NCI-H2107 treated with DMSO at 0.1 percent for 48 hours (cell line): ENCODE results near the gene TRAF5.
"Not testable (repeated sequence)": the region's sequence is repeated elsewhere in the genome, so short reads cannot be mapped to it uniquely, and the experiment has no call there.

Experiments used
- DNase-seq: peaks from one replicate; lab custom pipeline; 2025; ENCODE audit not compliant: unreplicated experiment; lab: John Stamatoyannopoulos, UW

The TRAF5 gene, protein sequence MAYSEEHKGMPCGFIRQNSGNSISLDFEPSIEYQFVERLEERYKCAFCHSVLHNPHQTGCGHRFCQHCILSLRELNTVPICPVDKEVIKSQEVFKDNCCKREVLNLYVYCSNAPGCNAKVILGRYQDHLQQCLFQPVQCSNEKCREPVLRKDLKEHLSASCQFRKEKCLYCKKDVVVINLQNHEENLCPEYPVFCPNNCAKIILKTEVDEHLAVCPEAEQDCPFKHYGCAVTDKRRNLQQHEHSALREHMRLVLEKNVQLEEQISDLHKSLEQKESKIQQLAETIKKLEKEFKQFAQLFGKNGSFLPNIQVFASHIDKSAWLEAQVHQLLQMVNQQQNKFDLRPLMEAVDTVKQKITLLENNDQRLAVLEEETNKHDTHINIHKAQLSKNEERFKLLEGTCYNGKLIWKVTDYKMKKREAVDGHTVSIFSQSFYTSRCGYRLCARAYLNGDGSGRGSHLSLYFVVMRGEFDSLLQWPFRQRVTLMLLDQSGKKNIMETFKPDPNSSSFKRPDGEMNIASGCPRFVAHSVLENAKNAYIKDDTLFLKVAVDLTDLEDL

DNA sequence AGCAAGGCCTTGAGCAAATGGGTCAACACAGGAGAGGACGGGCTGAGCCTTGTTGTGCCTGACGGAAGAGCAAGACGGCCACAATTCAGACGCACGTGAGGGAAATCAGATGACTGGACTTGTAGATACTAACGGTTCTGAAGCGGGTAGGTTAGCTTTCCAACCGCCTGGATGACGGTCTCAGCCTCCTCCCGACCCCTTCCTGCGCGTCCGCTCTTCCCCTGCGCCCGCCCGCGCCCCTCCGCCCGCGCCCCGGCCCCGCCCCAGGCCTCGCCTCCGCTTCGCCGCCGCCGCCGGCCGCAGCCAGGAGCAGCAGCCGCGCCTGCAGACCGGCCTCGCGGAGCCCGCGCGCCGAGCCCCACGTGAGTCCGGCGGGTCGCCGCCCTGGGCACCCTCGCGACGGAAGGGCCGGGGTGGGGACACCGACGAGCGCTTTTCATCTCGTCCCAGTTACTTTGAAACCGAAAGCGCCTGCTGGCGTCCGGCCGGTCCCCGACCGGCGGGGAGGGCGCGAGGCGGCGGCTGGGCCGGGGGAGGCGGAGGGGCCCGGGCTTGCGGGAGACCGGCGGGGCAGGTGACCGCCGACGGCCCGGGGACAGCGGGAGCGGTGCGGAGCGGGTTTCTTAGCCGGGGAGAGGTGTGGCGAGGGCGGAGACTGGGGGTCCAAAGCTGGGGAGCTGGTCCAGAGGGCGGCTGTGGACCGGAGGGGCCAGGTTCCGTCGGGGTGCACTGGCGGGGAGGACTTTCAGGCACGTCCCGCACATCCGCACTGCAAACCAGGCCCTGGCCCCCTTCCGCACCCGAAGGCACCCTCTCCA is at the start of gene TRAF5:
Gene TRAF5 (plus strand): TSS at position 306 of the 818 bp plus-strand sequence. CDS start 26,407 bp downstream, outside the sequence.
- no peak for DNase-seq

DNA sequence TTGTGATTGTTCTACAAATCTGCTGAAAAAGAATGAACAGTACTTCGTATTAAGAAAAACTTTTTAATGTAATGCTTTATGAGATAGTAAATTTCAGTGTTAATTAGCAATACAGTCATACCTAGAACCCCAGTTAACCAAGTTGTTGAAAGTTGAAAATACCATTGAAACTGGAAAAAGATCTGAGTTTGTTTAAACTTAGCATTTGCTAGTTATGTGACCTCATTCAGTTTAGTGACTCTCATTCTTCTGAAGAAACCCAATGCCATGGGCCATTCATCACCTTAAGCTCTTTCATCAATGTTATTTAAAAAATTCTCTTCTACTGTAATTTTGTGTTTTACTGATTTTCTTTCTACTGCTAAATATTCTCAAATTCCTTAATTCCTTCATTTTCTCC is 47.3 kb upstream of the TRAF5 start:
- DNase-seq = no peak

DNA sequence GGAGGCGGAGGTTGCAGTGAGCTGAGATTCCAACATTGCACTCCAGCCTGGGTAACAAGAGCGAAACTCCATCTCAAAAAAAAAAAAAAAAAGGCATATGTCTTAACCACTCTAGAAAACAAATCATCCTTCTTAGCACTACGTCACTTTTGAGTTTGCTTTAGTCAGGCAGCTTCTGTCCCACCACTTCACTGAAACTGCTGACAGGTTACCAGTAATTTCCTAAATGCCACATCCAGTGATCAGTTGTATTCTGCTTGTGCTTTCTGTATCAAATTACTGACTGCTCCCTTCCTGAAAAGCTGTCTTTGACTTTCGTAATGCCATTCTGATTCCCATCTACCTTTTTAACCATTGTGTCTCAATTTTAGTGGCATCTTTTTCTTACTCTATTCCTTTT is 45.7 kb upstream of the TRAF5 start:
- DNase-seq = no peak

DNA sequence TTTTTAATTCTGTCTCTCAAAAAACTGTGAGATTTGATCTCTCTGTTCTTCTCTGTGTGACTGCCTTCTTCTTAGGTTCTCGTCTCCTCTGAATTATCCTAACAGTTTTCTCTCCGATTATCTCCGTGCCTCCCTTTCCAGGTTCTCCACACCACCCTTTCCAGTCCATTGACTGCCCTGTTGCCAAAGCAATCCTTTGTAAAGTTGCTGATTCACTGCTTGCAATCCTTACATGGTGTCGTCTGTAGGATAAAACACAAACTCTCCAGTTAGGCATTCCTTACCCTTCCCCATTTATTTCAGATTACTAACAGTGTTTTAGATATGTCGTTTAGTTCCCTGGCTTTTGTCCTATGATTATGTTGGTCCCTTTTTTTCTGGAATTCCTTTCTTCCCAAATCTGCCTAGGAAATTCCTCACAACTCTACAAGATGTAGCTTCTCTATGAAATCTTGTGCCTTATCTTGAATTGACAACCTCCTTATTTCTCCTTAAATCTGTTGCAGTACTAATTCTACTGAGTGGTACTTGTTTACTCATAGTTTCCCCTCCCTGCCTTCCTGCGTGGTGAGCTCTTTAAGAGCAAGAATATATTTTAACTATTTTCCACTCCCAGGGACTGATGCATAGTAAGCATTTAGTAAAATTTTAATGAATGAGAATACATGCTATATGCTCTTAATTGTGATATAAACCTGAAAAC is 45.2 kb upstream of the TRAF5 start:
- no peak for DNase-seq

DNA sequence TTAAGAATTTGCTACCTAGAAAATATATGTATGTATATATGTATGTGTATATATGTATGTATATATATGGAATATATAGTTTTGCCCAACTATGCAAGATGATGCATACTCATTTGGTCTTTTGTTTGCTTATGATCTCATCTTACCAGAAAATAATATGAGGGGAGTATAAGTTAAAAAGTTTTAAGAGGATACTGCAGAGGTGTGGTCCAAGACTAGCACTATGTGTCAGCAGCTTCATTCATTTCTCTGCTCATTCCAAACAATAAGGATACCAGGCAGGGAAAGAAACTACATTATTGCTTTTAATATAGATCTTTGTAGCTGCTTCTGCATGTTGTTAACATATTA is 44.6 kb upstream of the TRAF5 start:
- no peak for DNase-seq

DNA sequence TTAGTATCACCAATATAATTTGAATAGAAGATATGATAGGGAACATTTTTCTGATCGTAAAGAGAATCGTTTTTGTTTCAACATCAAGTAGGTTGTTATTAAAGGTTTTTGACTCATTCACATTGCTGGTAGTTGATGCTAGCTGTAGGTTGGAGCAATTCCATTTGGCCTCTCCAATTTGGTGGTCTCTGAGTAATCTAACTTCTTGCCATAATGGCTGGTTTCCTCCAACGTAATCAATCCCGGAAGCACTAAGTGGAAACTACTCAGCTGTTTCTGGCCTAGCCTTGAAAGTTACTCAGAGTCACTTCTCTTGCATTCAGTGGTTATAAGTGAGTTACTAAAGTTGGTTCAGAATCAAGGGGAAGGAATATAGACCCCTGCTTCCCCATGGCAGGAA is 41.4 kb upstream of the TRAF5 start:
- no peak for DNase-seq

DNA sequence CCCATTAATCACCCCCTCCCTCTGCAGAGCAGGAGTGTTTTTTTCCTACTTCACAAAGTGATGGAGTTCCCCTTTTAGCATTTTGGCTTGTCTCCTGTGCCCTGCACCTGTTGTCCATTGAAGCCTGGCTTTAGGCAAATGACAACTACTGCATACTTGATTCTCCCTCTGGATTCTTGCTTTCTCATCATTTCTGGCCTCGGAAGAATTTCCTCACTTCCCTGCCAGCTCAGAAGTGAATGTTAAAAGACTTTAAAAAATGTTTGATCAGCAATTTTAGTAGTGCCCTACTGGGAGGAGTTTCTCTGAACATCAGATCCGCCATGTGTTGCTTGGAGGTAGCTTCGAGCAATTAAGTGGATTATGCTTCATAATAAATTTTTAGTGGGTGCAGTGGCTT is 39.4 kb upstream of the TRAF5 start:
- DNase-seq = no peak

DNA sequence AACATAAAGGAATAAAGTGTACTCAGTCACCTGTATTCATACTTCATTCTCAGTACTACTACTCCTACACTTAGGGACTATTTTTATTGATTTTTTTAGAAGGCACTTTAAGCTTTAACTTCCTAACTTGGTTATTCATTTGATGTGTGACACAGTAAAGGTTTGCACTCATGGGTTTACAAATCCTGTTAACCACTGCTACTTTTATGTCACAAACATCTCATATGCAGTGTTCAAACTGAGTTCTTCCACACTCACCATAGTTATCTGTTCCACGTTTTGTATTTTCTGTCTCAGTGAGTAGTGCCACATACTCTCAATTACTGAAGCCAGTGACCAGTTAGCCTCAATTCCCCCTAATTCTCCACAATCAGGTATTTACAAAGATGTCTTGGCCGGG is 34.2 kb upstream of the TRAF5 start:
- no peak for DNase-seq

DNA sequence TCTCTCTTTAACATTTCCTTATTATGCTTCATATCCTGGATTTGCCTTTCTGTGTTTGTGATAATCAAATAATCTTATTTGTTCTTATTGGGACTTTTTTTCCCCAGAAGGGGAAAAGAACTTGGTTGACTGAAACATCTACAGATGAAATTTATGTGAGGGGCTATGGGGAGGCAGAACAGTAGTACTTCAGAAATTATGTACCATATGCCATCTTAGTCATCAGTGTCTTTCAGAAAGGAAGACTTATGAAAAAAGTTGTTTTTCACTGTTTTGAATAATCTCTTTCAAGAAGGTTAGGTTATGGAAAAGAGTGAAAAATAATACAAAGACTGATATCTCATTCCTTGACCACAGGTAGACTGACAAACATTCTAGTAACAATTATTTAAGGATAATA is 30.2 kb upstream of the TRAF5 start:
- DNase-seq = no peak

DNA sequence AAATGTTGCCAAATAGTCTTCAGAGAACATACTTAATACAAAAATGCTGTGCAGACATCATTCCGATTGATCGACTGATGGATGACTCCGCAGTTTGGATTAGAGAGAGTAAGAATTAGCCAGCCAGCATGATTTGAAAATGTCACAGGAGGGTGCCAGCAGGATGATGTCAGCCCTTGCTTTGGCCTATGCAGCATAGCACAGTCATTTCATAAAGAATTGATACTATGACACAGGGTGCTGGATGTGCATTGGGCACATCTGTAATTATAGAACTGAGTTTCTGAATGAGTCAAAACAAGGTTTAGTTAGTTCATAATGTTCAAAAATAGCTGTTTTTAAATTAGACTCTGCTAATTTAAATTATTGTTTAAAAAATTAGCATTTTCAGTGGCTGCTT is 21.6 kb upstream of the TRAF5 start:
- no peak for DNase-seq

DNA sequence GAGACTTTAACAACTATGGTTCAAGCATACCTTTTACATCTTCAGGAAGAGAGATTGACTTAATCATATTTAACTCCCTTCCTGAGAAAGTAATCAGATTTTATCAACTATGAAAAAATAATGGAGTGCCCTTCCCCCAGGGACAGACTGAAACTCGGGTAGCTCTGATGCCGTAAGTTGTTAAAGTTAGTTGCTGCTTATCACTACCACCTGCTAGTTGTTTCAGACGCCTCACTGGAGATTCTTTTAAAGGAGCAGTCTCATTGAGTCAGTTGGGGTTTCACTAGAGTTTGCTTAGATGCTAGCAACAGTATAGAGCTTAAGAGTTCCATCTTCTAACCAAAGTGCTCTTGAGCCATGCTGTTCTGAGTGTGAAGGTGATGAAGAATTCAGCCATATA is 17.0 kb upstream of the TRAF5 start:
- no peak for DNase-seq

DNA sequence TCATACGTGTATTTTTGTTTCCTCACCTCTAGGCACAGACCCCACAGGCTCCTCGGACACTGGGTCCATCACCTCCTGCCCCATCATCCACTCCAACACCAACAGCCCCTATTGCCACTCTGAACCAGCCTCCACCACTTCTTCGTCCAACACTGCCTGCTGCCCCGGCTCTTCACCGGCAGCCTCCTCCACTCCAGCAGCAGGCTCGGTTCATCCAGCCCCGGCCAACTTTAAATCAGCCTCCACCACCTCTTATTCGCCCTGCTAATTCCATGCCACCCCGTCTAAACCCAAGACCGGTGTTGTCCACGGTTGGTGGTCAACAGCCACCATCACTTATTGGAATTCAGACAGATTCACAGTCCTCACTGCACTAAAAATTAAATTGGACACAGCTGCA is 13.2 kb upstream of the TRAF5 start:
- no peak for DNase-seq

DNA sequence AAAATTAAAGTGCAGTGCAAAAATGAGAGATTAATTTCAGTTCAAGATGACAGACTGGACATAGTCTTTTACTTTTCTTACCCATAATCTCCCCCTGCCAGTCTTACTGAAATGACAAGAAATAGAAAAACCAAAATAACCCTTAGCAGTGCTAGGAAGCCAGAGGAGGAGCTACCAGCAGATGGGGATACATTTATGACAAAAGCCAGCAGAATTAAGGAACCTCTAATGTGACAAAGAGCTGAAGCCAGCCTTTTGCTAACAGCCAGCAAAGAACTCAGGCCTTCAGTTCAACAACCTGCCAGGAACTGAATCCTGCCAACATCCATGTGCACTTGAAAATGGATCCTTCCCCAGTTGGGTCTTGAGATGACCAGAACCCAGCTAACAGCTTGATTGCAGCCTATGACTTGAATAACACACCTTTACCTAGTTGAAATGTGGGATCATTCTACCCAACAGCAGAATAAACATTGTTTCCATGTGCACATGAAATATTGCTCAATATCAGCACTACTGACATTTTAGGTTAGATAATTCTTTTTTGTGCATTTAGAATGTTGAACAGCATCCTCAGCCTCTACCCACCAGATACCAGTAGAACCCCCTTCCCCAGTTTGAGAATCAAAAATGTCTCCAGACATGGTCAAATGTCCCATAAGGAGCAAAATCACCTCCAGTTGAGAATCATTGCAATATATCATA is 7.9 kb upstream of the TRAF5 start:
- DNase-seq = no peak

DNA sequence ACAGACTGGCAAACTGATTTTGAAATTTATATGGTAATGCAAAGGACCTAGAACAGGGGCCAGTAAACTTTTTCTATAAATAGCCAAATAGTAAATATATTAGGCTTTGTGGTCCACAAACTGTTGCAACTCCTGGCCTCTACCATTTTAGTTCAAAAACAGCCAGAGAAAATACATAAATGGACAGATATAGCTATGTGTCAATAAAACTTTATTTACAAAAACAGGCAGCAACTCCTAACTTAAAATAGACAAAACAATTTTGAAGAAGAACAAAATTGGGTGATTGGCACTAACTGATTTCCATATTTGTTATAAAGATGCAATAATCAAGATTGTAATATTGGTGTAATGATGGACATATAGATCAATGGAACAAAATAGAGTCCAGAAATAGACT is 6.7 kb upstream of the TRAF5 start:
- DNase-seq = no peak

DNA sequence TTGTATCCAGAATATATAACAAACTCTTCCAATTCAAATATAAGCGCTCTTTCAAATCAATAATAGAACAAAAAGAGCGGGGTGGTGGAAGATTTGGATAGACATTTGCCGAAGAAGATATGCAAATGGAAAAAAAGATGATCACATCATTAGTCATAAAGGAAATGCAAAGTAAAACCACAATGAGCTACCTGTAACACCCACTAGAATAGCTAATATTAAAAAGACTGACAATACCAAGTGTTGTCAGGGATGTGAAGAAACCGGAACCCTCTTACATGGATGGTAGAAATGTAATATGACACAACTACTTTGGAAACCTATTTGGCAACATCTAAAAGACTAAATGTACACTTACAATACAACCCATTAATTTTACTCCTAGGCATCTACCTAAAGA is 5.7 kb upstream of the TRAF5 start:
- DNase-seq = no peak

DNA sequence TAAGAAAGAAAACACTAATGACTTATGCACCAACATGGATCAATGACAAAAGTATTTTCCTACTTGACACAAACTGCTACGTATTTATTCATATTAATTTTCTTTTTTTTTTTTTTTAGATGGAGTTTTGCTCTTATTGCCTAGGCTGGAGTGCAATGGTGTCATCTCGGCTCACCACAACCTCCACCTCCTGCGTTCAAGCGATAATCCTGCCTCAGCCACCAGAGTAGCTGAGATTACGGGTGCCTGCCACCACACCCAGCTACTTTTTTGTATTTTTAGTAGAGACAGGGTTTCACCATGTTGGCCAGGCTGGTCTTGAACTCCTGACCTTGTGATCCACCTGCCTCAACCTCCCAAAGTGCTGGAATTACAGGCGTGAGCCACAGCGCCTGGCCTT is 5.0 kb upstream of the TRAF5 start:
- DNase-seq = not testable (repeated sequence)

DNA sequence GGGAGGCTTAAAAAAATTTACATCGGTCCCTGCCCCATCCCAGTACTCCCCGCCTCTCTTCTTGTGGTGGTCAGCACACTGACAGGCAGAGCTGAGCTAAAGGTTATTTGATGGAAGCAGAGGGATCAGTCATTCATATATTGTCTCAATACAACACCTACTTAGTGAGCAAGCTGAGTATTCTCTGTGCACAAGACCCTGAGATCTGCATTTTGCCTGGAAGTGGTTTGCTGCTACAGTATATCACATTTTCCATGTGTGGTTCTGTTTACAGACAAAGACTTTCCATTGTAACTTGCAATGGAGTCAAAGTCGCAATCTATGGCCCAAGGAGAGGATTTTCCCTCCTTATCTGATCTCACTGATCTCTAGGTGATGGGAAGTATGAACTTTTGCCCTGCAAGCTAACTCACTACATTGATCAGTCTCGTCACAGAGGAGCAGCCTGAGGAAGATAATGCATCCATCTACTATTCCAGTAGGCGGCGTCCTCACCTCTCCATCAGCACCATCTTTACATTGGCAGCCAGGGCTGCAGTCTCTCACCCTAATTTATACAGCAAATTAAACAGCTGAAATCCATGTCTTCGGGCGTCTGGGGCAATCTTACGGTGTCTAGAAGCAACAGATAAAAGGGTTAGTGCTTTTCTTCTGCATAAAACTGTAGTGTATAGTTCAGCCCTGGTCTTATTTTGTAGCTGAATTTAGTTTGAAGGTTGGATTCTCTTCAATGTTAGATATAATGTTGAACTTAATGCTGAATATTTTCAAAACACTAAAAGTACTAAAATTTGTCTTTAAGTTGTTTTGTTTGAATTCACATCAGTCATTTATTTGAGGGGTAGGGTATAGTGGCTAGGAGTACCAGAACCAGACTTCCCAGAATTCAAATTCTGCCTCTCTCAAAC is 3.2 kb upstream of the TRAF5 start:
- peak; percentile 86 for DNase-seq

DNA sequence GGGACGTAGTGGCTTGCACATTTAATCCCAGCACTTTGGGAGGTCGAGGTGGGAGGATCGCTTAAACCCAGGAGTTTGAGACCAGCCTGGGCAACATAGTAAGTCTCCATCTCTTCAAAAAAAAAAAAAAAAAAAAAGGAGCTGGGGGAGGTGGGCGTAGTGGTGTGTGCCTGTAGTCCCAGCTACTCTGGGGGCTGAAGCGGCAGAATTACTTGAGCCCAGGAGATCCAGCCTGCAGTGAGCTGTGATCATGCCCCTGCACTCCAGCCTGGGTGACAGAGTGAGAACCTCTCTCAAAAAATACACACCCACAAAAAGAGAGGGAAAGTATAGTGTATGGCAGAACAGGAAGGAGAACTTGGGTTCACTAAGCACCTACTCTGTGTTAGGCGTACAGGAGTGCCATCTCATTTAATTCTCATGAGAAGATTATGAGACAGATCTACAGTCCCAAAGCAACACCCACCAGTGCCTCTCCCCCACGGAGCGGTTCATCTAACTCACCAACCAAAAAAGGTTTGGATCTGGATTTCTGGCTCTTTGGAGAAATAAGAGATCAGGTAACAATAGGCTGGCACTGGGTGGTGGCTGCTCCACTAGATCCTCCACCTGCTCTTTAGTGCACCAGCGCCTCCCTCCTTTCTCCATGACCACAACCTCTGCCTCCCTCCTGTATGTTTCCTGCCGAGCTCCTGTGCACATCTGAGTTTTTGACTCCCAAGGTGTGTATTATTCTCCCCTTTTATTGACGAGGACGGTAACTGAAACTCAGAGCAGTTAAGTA is 1.4 kb upstream of the TRAF5 start:
- DNase-seq = peak; percentile 88

DNA sequence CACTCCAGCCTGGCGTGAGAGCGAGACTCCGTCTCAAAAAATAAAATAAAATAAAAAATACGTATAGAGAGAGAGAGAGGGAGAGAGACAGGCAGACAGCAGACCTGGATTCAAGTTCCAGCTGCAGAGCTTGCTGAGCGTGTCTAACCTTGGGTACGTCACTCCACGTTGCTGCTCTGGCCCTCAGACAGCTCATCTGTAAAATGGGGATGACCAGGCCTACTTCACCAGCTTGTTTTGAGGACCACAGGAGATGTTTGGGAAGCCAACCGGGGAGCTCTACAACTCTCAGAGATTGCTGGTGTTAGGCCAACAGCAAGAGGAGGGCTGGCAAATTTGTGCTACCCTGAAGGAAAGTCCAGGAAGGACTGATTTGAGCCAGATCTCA is 499 bp upstream of the TRAF5 start:
- no peak for DNase-seq
